ENCODE results near the gene THNSL1. TPM values are rescaled to one million over a fixed set of nuclear protein-coding genes. Genes with fewer than 3 reads are reported as not detected.

The THNSL1 gene
- total RNA-seq, 4 donors from 2014 or later, result 1.3 to 17.2 (median 5.1) TPM

GRCh38 chr10:25036381-25036780 is 20.0 kb downstream of the THNSL1 start:
- H3K27me3 ChIP-seq, result no peaks in the 10 kb centered on the region
- no peak overlapping the region for H3K4me3 ChIP-seq

GRCh38 chr10:25038325-25038724 is 21.9 kb downstream of the THNSL1 start:
- no peak for TF ChIP-seq CTCF (IDR thresholded peaks at IDR 0.05)
- no peak for TF ChIP-seq POLR2A (IDR thresholded peaks at IDR 0.05)
- H3K27me3 ChIP-seq, result no peaks in the 10 kb centered on the region
- peaks cover 0 to 2% of the 10 kb centered on the region in 2 donors for H3K36me3 ChIP-seq
- DNase-seq, result no peak
- intact Hi-C loops (cut with DNase I; ENCODE audit: low total_unique reads), result no loop called here
- H3K9me3 ChIP-seq, result no peaks in the 10 kb centered on the region
- no peak overlapping the region for H3K27ac ChIP-seq
- no peak overlapping the region for H3K4me3 ChIP-seq
- no peaks in the 10 kb centered on the region for H3K4me1 ChIP-seq

More at GRCh38 chr10:25036381-25036780, 20.0 kb downstream of the THNSL1 start:
- DNase-seq, result no peak
- no peaks in the 10 kb centered on the region for H3K9me3 ChIP-seq
- intact Hi-C loops (cut with DNase I; ENCODE audit: low total_unique reads), result no loop called here
- H3K36me3 ChIP-seq, result no peaks in the 10 kb centered on the region
- no peaks in the 10 kb centered on the region for H3K4me1 ChIP-seq
- H3K27ac ChIP-seq, result no peak overlapping the region
- TF ChIP-seq POLR2A (IDR thresholded peaks at IDR 0.05) (no peak), CTCF (IDR thresholded peaks at IDR 0.05) (no peak)

GRCh38 chr10:25039531-25039930 is 23.1 kb downstream of the THNSL1 start:
- no peak overlapping the region for H3K4me3 ChIP-seq

GRCh38 chr10:25046641-25047040 is 30.2 kb downstream of the THNSL1 start:
- no peak overlapping the region for H3K4me3 ChIP-seq
- peaks cover 0 to 2% of the 10 kb centered on the region in 2 donors for H3K36me3 ChIP-seq
- H3K27me3 ChIP-seq, result no peaks in the 10 kb centered on the region
- no peak for DNase-seq
- no peak for TF ChIP-seq CTCF (IDR thresholded peaks at IDR 0.05)
- no peak for TF ChIP-seq POLR2A (IDR thresholded peaks at IDR 0.05)
- no peaks in the 10 kb centered on the region for H3K4me1 ChIP-seq
- intact Hi-C loops (cut with DNase I; ENCODE audit: low total_unique reads), result no loop called here
- no peak overlapping the region for H3K27ac ChIP-seq
- no peaks in the 10 kb centered on the region for H3K9me3 ChIP-seq

More at GRCh38 chr10:25039531-25039930, 23.1 kb downstream of the THNSL1 start:
- Histone ChIP-seq H3K27ac (no peak overlapping the region), H3K9me3 (no peaks in the 10 kb centered on the region), H3K36me3 (peaks cover 0 to 2% of the 10 kb centered on the region in 2 donors), H3K4me1 (no peaks in the 10 kb centered on the region), H3K27me3 (no peaks in the 10 kb centered on the region)
- intact Hi-C loops (cut with DNase I; ENCODE audit: low total_unique reads), result no loop called here
- TF ChIP-seq POLR2A (IDR thresholded peaks at IDR 0.05) (no peak), CTCF (IDR thresholded peaks at IDR 0.05) (no peak)
- DNase-seq, result no peak

- Histone ChIP-seq H3K4me3 (no peak overlapping the region), H3K9me3 (no peaks in the 10 kb centered on the region), H3K4me1 (no peaks in the 10 kb centered on the region), H3K27me3 (no peaks in the 10 kb centered on the region), H3K27ac (no peak overlapping the region), H3K36me3 (peaks cover 0 to 2% of the 10 kb centered on the region in 2 donors)
- TF ChIP-seq CTCF (IDR thresholded peaks at IDR 0.05) (no peak), POLR2A (IDR thresholded peaks at IDR 0.05) (no peak)
- intact Hi-C loops (cut with DNase I; ENCODE audit: low total_unique reads), result no loop called here
- DNase-seq, result no peak
Observed at GRCh38 chr10:25047088-25047487, 30.7 kb downstream of the THNSL1 start.
